ENCODE data around the gene RXRG. TPM values are rescaled to one million over a fixed set of nuclear protein-coding genes. Genes with fewer than 3 reads are reported as not detected.

The RXRG gene
- total RNA-seq, 1 donor from 2014 or later = not detected

GRCh38 chr1:165376041-165376810, 68.7 kb downstream of the RXRG start:
- H3K27me3 ChIP-seq (ENCODE audit: control insufficient read depth, insufficient read depth, low read length) = peaks cover 17% of the 10 kb centered on the region
- H3K4me3 ChIP-seq (ENCODE audit: low read depth, low read length) = no peak overlapping the region
- H3K36me3 ChIP-seq (ENCODE audit: control insufficient read depth, insufficient read depth, low read length) = no peaks in the 10 kb centered on the region
- no peak for TF ChIP-seq CTCF (IDR thresholded peaks at IDR 0.05; ENCODE audit: insufficient read depth, low read length, poor library complexity, severe bottlenecking)
- peak; percentile 18 for DNase-seq (ENCODE audit: low read depth)

DNA sequence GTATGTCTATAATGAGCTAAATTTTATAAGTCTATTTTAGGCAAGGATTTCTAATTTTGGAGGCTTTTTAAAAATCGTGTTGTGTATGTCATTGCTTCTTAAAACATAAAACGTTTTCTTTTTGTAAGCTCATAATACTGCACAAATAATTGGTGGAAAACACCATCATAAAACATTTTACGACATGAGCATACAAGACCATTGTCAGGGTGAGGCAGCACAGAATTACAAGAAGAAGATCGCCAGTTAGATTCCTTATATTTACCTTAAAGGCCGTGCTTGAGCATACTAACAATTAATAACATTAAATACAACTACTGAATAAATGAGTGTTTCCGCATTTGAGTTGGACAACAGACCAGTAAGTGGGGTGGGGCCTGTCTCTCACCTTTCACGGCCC, 69.3 kb downstream of the RXRG start:
- Histone ChIP-seq H3K36me3 (ENCODE audit: control insufficient read depth, insufficient read depth, low read length) (no peaks in the 10 kb centered on the region), H3K27me3 (ENCODE audit: control insufficient read depth, insufficient read depth, low read length) (peaks cover 17% of the 10 kb centered on the region), H3K4me3 (ENCODE audit: low read depth, low read length) (no peak overlapping the region)
- no peak for TF ChIP-seq CTCF (IDR thresholded peaks at IDR 0.05; ENCODE audit: insufficient read depth, low read length, poor library complexity, severe bottlenecking)
- no peak for DNase-seq (ENCODE audit: low read depth)

DNA sequence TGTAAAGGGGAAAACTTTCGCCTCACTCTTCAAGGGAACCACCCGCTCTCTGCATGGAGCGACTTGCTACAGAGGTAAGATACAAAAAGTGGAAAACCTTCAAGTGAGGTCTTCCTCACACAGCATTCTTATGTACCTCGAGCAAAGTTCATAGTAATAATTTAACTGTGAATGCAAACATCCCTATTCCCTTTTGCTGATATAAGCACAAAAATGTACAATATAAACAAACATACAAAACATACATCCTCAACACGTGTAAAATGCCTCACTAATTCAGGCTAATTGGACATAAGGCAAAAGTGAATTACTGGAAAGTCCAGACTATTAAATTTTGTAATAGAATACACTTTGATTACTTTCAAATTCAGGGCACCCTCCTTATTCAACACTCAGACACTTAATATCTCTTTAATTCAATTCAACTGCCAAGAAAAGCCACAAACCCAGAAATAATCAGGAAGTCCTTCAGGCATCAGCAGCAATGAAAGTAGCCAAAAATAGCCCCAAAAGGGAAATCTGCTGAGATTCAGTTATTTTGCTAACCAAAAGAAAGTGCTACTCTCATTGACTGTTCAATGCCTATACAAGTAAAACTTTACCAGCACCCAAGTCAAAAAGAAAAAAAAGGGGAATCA, 73.2 kb downstream of the RXRG start:
- no peak for TF ChIP-seq CTCF (IDR thresholded peaks at IDR 0.05; ENCODE audit: insufficient read depth, low read length, poor library complexity, severe bottlenecking)
- DNase-seq (ENCODE audit: low read depth) = no peak
- no peak overlapping the region for H3K4me3 ChIP-seq (ENCODE audit: low read depth, low read length)
- no peaks in the 10 kb centered on the region for H3K36me3 ChIP-seq (ENCODE audit: control insufficient read depth, insufficient read depth, low read length)
- H3K27me3 ChIP-seq (ENCODE audit: control insufficient read depth, insufficient read depth, low read length) = peaks cover 17% of the 10 kb centered on the region

DNA sequence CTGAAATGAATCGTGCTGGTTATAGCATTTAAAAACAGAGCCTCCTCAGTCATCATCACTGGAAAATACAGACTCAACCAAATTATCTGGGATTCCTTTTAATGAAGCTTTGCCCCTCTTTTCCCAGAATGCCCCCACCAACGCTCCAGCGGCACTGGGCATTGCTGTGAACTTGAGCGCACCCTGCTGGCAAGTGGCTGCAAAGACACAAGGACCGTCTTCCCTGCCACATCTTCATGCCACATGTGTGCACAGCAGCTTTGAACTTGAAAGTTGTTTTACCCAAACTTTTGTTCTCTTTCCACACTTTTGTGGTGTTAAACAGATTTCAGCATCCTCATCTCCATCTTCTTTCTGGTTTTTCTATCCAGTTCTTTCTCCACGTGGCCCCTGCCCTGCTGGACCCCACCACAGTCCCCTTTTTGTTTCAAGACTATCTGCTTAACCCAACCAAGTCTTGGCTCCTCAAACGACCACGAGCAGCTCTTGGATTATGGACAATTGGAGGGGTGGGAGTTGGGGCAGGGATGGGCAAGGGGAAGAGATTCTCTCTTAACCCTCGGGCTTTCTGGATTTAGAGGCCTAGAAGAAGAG, 75.6 kb downstream of the RXRG start:
- Histone ChIP-seq H3K4me3 (ENCODE audit: low read depth, low read length) (no peak overlapping the region), H3K27me3 (ENCODE audit: control insufficient read depth, insufficient read depth, low read length) (peaks cover 9% of the 10 kb centered on the region), H3K36me3 (ENCODE audit: control insufficient read depth, insufficient read depth, low read length) (no peaks in the 10 kb centered on the region)
- no peak for DNase-seq (ENCODE audit: low read depth)
- peak; percentile 95 for TF ChIP-seq CTCF (IDR thresholded peaks at IDR 0.05; ENCODE audit: insufficient read depth, low read length, poor library complexity, severe bottlenecking)

GRCh38 chr1:165367375-165367993, 77.4 kb downstream of the RXRG start:
- peak; percentile 12 for DNase-seq (ENCODE audit: low read depth)
- H3K36me3 ChIP-seq (ENCODE audit: control insufficient read depth, insufficient read depth, low read length) = no peaks in the 10 kb centered on the region
- peaks cover 2% of the 10 kb centered on the region for H3K27me3 ChIP-seq (ENCODE audit: control insufficient read depth, insufficient read depth, low read length)
- H3K4me3 ChIP-seq (ENCODE audit: low read depth, low read length) = no peak overlapping the region
- TF ChIP-seq CTCF (IDR thresholded peaks at IDR 0.05; ENCODE audit: insufficient read depth, low read length, poor library complexity, severe bottlenecking) = peak; percentile 90

Data from kidney epithelial cell (primary cell).